RWPE1 (cell line): Measurements from ENCODE around the gene MAN2A1.

Source experiments
- CTCF ChIA-PET: fragments of 350-600 bp; sonication (Branson Sonifier 250); formaldehyde crosslinking; extraction: SDS; loops from one replicate; lab custom pipeline; 2021; lab: Yijun Ruan, JAX
- POLR2A ChIA-PET: fragments of 400-600 bp; formaldehyde crosslinking; extraction: SDS; loops from one replicate; lab custom pipeline; 2020; ENCODE audit warnings: antibody characterized with exemption; ENCODE audit not compliant: low non-redundant PET; lab: Yijun Ruan, JAX
- DNase-seq: peaks from one replicate; pipeline ENCODE4 v3.0.0; 2012; ENCODE audit warnings: low spot score
- H3K27ac ChIP-seq: fragments of 450-650 bp; 2 replicates; pipeline ENCODE4 v1.5.1; 2017
- TF ChIP-seq, protein P1 (sequence below): fragments of 450-650 bp; conservative IDR thresholded peaks from 2 replicates; pipeline ENCODE4 v1.5.1; 2017; ENCODE audit warnings: low read depth, mild to moderate bottlenecking

Gene MAN2A1

DNA sequence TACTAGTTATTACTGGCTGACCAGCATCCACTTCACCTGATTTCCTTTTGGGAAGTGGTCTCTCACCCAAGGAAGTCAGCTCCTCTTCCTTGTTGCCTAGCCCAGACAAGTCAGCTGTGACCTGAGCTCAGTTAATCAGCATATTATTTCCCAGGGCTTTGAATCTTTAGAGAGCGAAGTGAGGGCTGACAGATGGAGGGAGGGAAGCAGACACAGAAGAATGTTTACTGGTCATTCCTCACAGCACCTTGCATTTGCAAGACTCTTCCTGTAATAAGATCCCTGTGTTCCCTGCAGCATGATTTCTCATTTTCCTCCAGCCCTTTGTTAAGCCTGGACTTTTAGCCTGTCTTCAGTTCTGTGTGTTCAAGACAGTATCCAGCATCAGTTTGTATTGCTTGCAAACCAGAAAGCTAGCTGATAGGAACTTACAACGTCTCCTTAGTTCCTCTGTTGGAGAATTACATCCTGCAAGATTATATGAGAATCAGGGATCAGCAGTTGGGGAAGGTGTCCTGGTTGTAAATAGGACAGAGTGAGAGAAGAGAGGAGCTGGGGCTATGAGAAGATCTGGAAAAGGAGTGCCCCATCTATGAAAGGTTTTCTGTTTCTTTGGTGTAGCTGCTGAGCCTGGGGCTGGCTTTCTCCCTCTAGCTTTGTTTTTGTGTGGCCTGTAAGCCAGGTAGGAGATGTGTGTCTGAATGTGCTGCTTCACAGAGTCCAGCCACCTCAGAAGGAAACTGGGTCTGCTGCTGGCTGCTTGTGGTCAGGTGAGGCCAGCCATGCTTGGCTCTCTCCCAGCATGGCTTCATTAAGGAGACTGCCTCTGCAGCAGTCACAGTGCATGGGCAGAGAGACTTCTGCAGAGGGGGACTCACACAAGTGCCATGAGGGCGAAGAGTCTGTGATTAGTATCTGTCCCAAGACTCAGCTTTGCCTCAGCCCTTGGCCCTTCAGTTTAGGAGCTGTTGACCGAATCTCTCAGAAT lies 50.3 kb downstream of the MAN2A1 start:
- CTCF ChIA-PET, result no interaction called here
- peak; percentile 29 for DNase-seq
- H3K27ac ChIP-seq, result peak overlapping the region; percentile 51
- TF ChIP-seq, protein P1, sequence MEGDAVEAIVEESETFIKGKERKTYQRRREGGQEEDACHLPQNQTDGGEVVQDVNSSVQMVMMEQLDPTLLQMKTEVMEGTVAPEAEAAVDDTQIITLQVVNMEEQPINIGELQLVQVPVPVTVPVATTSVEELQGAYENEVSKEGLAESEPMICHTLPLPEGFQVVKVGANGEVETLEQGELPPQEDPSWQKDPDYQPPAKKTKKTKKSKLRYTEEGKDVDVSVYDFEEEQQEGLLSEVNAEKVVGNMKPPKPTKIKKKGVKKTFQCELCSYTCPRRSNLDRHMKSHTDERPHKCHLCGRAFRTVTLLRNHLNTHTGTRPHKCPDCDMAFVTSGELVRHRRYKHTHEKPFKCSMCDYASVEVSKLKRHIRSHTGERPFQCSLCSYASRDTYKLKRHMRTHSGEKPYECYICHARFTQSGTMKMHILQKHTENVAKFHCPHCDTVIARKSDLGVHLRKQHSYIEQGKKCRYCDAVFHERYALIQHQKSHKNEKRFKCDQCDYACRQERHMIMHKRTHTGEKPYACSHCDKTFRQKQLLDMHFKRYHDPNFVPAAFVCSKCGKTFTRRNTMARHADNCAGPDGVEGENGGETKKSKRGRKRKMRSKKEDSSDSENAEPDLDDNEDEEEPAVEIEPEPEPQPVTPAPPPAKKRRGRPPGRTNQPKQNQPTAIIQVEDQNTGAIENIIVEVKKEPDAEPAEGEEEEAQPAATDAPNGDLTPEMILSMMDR, result no peak
- POLR2A ChIA-PET, result no interaction called here

DNA sequence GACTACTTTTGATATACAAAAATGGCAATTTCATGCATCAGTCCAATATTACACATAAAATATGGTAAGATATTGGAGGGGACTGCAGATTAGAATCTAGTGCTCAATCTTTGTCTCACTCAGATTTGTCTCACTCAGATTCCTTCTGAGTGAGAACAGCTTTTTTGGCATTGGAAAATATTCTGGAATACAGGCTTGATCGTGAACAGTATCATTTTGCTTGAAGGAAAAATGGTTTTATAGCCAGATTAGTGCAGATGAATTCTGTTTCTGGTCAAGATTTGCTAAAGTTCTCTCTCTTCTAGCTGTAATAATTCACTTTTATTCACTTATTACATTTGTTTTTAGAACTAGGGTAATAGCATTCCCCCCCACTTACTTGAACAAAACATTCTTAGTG lies 51.2 kb downstream of the MAN2A1 start:
- ChIA-PET CTCF (interaction anchor here (0.7 kb wide), 1 partner anchor 344 kb away, joined by 3 read pairs; no protein-coding TSS in a partner anchor), POLR2A (no interaction called here)
- H3K27ac ChIP-seq, result no peak overlapping the region
- TF ChIP-seq, protein P1, result no peak
- no peak for DNase-seq

DNA sequence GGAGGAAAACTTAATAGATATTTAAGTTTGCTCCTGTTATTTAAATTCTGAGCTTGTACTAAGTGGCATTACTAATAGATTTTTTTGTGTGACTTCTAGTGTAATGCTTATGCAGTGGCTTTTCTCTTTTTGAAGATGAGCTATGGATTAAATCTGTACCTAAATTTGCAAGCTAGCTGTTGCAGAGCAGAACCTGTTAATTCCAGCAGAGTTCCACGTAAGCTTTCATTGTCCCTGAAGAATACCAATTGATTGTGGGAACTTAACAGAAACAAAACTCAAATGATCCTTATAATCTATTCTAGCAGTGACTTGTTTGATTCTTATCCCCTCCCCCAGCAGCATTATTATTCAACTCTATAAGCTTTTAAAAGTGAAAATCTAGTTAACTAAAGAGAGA lies 51.7 kb downstream of the MAN2A1 start:
- CTCF ChIA-PET, result interaction anchor here (0.7 kb wide), 1 partner anchor 344 kb away, joined by 3 read pairs; no protein-coding TSS in a partner anchor
- no peak overlapping the region for H3K27ac ChIP-seq
- POLR2A ChIA-PET, result no interaction called here
- DNase-seq, result no peak
- TF ChIP-seq, protein P1, result no peak

DNA sequence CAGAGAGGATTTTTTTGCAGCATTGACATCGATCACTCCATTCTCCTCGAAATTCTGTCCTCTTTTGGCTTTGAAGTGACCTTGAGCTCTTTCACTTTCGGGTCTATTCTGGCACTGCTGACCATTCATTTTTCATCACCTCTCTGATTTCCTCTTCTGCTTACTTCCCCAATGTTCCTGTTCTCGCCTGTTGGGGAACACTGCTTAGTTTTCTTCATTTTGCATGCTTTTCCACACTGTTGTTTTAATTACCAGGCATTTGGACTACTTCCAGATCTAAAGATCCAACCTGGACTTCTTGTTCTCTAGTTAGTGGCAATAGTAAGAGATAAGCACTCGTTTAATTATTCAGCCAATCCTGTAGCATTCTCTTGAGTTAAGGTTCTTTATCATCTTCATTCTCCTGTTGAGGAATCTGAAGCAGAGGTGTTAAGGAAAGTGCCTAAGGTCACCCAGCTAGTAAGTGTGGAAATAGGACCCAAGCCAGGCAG lies 53.4 kb downstream of the MAN2A1 start:
- TF ChIP-seq, protein P1, result no peak
- ChIA-PET POLR2A (no interaction called here), CTCF (interaction anchor here (0.6 to 1.0 kb wide), 2 partner anchors 14 to 972 kb away, joined by 3 read pairs; no protein-coding TSS in a partner anchor)
- DNase-seq, result no peak
- no peak overlapping the region; the same call in 1 of the 2 replicates for H3K27ac ChIP-seq

DNA sequence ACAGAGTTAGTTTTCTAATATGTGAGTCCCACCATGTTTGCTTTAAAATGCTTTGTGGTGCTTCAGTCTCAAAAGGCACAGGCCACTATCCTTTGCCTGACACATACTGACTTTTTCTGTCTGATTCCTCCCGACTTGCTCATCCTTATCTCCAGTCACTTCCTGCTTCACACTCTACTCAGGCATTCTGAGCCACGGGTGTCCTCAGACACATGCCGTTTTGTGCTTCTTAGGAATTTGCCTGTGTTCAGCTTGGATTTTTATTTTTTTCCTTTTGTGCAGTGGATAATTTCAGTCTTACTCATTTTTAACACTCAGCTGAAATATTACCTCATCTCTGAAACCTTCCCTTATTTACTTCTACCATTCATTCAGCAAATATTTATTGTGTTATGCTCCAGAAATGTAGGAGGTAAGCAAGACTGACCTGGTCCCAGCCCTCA lies 54.1 kb downstream of the MAN2A1 start:
- DNase-seq, result peak; percentile 78
- POLR2A ChIA-PET, result no interaction called here
- H3K27ac ChIP-seq, result no peak overlapping the region; the same call in 1 of the 2 replicates
- CTCF ChIA-PET, result interaction anchor here (1.0 kb wide), 1 partner anchor 14 kb away, joined by 3 read pairs; no protein-coding TSS in a partner anchor
- TF ChIP-seq, protein P1, result no peak

DNA sequence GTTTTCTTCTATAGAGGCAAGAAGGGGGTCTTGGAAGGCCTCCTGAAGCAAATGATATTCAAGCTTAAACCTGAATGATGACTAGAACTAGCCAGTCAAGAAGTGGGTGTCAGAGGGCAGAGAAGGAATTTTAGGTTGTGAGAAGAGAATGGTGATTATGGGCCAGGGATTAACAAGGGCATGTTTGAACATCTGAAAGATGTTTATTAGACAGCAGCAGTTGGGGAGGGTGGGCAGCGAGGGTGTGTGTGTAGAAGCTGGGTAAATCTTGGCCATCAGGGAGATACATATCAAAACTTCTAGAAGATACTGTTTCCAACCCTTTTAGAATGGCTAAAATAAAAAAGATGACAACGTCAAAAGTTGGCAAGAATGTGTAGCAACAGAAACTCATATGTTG lies 54.5 kb downstream of the MAN2A1 start:
- TF ChIP-seq, protein P1, result no peak
- CTCF ChIA-PET, result interaction anchor here (1.0 kb wide), 1 partner anchor 15 kb away, joined by 3 read pairs; no protein-coding TSS in a partner anchor
- POLR2A ChIA-PET, result no interaction called here
- peak; percentile 18 for DNase-seq
- no peak overlapping the region for H3K27ac ChIP-seq
